Upper lobe of left lung (tissue), 6 donors: Measurements from ENCODE around the gene FBXW8. TPM values are rescaled to one million over a fixed set of nuclear protein-coding genes. Genes with fewer than 3 reads are reported as not detected.
A peak's percentile ranks its signal among the peaks of the same experiment; 100 is the strongest.

ENCODE experiments used
- ATAC-seq, 2 donors: fragments of 200-7000 bp; cut with Tn5 transposase; one replicate each; pipeline ENCODE4 v1.9.1; 2022; ENCODE audit warnings: mild to moderate bottlenecking in 2 of 2, moderate library complexity in 2 of 2; ENCODE audit not compliant: low FRiP score in 2 of 2
- DNase-seq, 2 donors: peaks; one replicate each; pipeline ENCODE4 v3.0.0-alpha.2; 2019 to 2020
- H3K27ac ChIP-seq, 4 donors: fragments of 200-600 bp; sonication (generic); one replicate each; pipeline ENCODE4 v1.5.1; 2016 to 2019
- H3K27me3 ChIP-seq, 4 donors: fragments of 200-600 bp; sonication (generic); one replicate each; pipeline ENCODE4 v1.5.1; 2017 to 2019
- H3K36me3 ChIP-seq, 4 donors: fragments of 200-600 bp; sonication (generic); one replicate each; pipeline ENCODE4 v1.5.1; 2016 to 2019
- H3K4me1 ChIP-seq, 4 donors: fragments of 200-600 bp; sonication (generic); one replicate each; pipeline ENCODE4 v1.5.1; 2018 to 2019
- H3K4me3 ChIP-seq, 4 donors: fragments of 200-600 bp; sonication (generic); one replicate each; pipeline ENCODE4 v1.5.1; 2017 to 2019; ENCODE audit warnings: mild to moderate bottlenecking in 2 of 4, moderate library complexity in 1 of 4
- H3K9me3 ChIP-seq, 4 donors: fragments of 200-600 bp; sonication (generic); one replicate each; pipeline ENCODE4 v1.5.1; 2018 to 2019
- EP300 ChIP-seq, 4 donors: sonication (generic); formaldehyde crosslinking; IDR thresholded peaks; one replicate each; pipeline ENCODE4 v1.5.1; 2017; ENCODE audit warnings: antibody characterized with exemption in 4 of 4, control low read depth in 2 of 4
- POLR2A ChIP-seq, 4 donors: fragments of 450-650 bp; IDR thresholded peaks; one replicate each; pipeline ENCODE4 v1.5.1; 2016 to 2017; ENCODE audit warnings: antibody characterized with exemption in 4 of 4, mild to moderate bottlenecking in 2 of 4
- POLR2AphosphoS5 ChIP-seq, 2 donors: sonication (generic); formaldehyde crosslinking; IDR thresholded peaks; one replicate each; pipeline ENCODE4 v1.5.1; 2017; ENCODE audit warnings: antibody characterized with exemption in 2 of 2
- WGBS, 2 donors: methylation state at CpG; one replicate each; pipeline ENCODE4 v1.1.5; 2017 to 2018; 5-methylcytosine and 5-hydroxymethylcytosine counted together
- total RNA-seq, 6 donors: library from RNA; depleted of rRNA in 4 of 6; stranded (reverse); fragments of >200 nt in 4 of 6; gene quantifications; one replicate each; pipeline versions ENCODE4 v1.1.0 to v1.2.1, GENCODE V29; 2016 to 2021
- TF ChIP-seq, protein P1 (sequence below), 6 experiments: fragments of 450-650 bp in 4 of 6; fragments of 200-600 bp in 2 of 6; sonication (generic) in 2 of 6; IDR thresholded peaks; one replicate each; pipeline ENCODE4 v1.5.1; 2016 to 2019; ENCODE audit warnings: antibody characterized with exemption in 6 of 6
- donor health status: DM: no; HTN: no; CAD: no; lungs with moderate emphysema.
- donor health status: DM: no; HTN: yes; CAD: no; lungs with severe emphysema.

FBXW8 gene
- total RNA-seq, 6 donors from 2014 or later: 14.7 to 52.4 (median 18.6) TPM

DNA sequence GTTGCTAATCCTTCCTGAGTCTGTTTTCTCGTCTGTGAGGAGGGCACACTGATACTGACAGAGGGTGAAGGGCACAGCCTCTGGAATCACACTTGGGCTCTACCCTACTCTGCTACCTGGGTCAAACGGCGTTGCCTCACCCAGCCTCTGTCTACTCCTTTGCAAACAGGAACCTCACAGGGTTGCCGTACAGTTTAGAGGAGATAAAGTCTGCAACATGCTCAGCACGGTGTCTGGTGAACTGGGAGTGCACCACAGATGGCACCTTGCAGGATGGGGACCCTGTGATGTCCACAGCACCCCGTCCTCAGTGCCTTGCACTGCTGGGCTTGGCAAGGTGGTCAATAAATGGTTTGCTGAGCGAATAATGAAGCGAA is 150.2 kb downstream of the FBXW8 start:
- Histone ChIP-seq H3K4me3 (no peak overlapping the region), H3K4me1 (peaks cover 0 to 18% (median 8%) of the 10 kb centered on the region in 4 donors), H3K27ac (peak overlapping the region in 1 of 4 donors; percentile 12), H3K9me3 (no peaks in the 10 kb centered on the region), H3K27me3 (no peaks in the 10 kb centered on the region), H3K36me3 (no peaks in the 10 kb centered on the region)
- DNase-seq: no peak
- ATAC-seq: no peak
- TF ChIP-seq EP300 (IDR thresholded peaks at IDR 0.05) (no peak), POLR2A (IDR thresholded peaks at IDR 0.05) (no peak), POLR2AphosphoS5 (IDR thresholded peaks at IDR 0.05) (no peak)
- TF ChIP-seq, protein P1, sequence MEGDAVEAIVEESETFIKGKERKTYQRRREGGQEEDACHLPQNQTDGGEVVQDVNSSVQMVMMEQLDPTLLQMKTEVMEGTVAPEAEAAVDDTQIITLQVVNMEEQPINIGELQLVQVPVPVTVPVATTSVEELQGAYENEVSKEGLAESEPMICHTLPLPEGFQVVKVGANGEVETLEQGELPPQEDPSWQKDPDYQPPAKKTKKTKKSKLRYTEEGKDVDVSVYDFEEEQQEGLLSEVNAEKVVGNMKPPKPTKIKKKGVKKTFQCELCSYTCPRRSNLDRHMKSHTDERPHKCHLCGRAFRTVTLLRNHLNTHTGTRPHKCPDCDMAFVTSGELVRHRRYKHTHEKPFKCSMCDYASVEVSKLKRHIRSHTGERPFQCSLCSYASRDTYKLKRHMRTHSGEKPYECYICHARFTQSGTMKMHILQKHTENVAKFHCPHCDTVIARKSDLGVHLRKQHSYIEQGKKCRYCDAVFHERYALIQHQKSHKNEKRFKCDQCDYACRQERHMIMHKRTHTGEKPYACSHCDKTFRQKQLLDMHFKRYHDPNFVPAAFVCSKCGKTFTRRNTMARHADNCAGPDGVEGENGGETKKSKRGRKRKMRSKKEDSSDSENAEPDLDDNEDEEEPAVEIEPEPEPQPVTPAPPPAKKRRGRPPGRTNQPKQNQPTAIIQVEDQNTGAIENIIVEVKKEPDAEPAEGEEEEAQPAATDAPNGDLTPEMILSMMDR (IDR thresholded peaks at IDR 0.05): no peak
- WGBS, 2 donors: 65 to 96% methylated on average over 3 to 8 of the region's 8 CpGs

DNA sequence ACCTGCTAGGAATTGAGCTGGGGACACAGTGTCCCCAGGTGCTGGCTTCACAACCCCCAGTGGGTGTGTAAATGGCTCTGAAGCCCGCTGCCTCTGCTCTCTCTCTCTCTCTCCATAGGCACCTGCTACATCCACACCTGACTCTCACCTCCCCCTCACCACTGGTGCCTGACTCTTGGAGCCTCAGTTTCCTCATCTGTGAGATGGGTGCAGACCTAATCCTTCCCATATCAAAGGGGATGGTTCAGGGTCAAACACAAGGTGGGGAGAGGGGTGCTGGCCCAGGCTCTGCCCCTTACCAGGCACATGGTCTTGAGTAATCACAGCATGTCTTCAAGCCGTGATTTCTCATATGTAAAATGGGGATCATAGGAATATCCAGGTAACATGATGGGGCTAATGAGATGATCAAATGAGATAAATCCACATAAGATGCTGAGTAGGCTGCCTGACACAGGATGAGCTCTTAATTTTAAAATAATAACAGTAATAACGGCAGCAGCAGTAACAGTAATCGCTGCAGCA is 150.9 kb downstream of the FBXW8 start:
- Histone ChIP-seq H3K9me3 (no peaks in the 10 kb centered on the region), H3K4me1 (peaks cover 0 to 18% (median 8%) of the 10 kb centered on the region in 4 donors), H3K27ac (peak overlapping the region in 1 of 4 donors; percentile 12), H3K27me3 (no peaks in the 10 kb centered on the region), H3K36me3 (no peaks in the 10 kb centered on the region), H3K4me3 (no peak overlapping the region)
- ATAC-seq (no peak), DNase-seq (no peak)
- 90 to 98% methylated on average over 4 of the region's 4 CpGs for WGBS, 2 donors
- no peak for TF ChIP-seq POLR2AphosphoS5 (IDR thresholded peaks at IDR 0.05)
- TF ChIP-seq, protein P1 (IDR thresholded peaks at IDR 0.05): no peak
- no peak for TF ChIP-seq POLR2A (IDR thresholded peaks at IDR 0.05)
- TF ChIP-seq EP300 (IDR thresholded peaks at IDR 0.05): no peak

DNA sequence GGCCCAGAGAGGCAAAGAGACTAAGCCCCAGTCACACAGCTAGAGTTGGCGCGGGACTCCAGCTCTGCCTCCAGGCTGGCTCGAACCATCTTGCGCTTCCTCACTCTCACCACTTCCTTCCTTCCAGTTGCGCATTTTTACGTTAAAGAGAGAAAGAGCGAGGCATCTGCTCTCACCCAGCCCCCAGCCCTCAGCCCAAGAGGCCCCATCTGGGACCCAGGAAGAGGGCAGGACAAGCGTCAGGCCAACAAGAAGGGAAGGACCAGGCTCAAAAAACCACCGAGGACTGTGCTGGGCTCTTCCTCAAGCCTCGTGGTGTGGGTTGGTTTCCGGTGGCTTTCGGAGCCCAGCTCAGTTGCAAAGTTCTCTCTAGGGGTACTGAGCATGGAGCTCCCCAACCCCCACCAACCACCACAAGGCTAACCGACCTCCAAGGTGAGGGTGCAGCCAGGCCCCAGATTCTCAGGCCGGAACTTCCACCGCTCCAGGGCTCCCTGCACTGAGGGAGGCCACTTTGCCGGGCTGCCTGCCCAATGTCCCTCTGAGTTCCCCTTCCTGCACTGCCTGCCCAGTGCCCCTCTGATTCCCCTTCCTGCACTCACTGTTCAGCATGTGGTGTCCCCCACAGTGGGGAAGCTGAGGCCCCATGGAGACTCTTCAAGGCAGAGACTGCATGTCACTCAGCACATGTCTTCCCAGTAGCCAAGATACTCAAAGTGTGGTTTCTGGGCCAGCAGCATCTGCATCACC is 152.6 kb downstream of the FBXW8 start:
- peak overlapping the region; percentile 44 to 72 (median 67) for H3K27ac ChIP-seq
- 57% methylated on average over 9 to 16 of the region's 16 CpGs for WGBS, 2 donors
- DNase-seq (peak in 1 of 2 donors; percentile 48), ATAC-seq (peak; percentile 48 to 52)
- peaks cover 0 to 18% (median 8%) of the 10 kb centered on the region in 4 donors for H3K4me1 ChIP-seq
- peak overlapping the region in 2 of 4 donors; percentile 17 to 18 for H3K4me3 ChIP-seq
- H3K36me3 ChIP-seq: no peaks in the 10 kb centered on the region
- TF ChIP-seq EP300 (IDR thresholded peaks at IDR 0.05): no peak
- TF ChIP-seq, protein P1 (IDR thresholded peaks at IDR 0.05): no peak
- TF ChIP-seq POLR2A (IDR thresholded peaks at IDR 0.05): no peak
- no peak for TF ChIP-seq POLR2AphosphoS5 (IDR thresholded peaks at IDR 0.05)
- no peaks in the 10 kb centered on the region for H3K9me3 ChIP-seq
- no peaks in the 10 kb centered on the region for H3K27me3 ChIP-seq

DNA sequence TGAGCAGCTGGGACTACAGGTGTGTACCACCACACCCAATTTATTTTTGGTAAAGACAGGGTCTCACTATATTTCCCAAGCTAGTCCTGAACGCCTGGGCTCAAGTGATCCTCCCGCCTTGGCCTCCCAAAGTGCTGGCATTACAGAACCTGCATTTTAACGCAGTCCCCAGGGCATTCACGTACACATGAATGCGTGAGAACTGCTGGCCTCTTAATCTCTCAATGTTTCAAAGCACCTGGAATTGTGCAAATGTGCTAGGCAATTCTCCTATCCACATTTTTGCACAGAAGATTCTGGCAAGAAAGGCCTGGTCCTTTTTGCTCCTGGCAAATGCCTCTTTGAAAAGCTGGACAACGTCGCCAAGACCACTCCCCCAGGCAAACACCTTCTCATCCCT is 153.3 kb downstream of the FBXW8 start:
- WGBS, 2 donors: 89 to 96% methylated on average over 7 of the region's 7 CpGs
- peak overlapping the region in 2 of 4 donors; percentile 5 to 67 for H3K27ac ChIP-seq
- no peaks in the 10 kb centered on the region for H3K27me3 ChIP-seq
- peaks cover 0 to 18% (median 8%) of the 10 kb centered on the region in 4 donors for H3K4me1 ChIP-seq
- ATAC-seq (no peak), DNase-seq (no peak)
- H3K9me3 ChIP-seq: no peaks in the 10 kb centered on the region
- TF ChIP-seq POLR2AphosphoS5 (IDR thresholded peaks at IDR 0.05) (no peak), EP300 (IDR thresholded peaks at IDR 0.05) (no peak), POLR2A (IDR thresholded peaks at IDR 0.05) (no peak)
- TF ChIP-seq, protein P1 (IDR thresholded peaks at IDR 0.05): no peak
- H3K36me3 ChIP-seq: no peaks in the 10 kb centered on the region
- no peak overlapping the region for H3K4me3 ChIP-seq
